ENCODE data around the gene MRPL38.

Gene MRPL38

DNA sequence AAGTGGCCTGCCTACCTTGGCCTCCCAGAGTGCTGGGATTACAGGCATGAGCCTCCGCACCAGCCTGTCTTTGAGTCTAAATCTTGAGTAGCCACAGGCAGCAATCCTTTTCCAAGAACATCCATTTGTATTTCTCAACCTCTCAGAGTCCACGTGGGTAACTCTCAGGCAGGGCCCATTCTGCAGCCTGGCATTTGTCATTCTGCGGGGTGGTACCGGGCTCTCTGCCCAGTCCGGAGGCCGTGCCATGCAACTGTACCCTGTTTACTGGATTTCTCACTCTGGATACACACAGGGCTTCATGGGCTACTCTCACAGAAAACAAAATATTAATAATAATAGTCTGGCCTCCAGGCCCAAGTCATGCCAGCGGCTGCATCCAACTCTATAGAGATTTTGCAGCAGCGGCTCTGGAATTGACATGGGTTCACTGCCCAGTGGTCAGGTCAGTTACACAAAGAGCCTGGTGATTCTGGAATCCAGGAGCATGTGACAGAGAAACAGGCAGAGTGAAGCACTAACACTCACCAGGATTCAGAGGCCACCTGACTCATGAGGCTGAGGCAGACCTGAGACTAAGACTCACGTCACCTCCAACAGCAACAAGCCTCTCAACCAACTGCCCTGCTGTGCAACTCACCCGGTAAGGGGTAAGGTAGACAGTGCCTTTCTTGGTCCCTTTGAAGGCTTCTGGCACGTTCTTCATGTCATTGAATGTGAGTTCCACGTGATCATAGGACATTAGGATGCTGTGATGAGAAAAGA is 53.6 kb downstream of the MRPL38 start:
- DNase-seq = no peak

DNA sequence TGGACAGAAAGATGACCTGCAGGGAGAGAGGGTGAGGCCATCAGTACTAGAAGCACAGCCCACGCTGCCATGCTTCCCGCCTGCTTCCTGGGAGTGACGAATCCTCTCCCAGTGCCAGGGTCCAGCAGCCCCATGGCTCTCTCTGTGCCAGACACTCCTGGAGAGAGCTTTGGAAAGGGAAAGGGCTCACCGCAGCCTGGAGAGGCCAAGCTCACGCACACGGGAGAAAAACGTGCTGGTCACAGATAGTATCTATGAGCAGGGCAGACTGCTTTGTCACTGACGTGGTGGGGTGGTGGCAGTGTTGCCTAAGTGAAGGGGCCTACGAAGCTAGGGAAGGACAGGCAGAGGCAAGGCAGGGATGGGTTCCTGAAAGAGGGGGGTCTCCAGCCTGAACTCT is 55.0 kb downstream of the MRPL38 start:
- DNase-seq = no peak

DNA sequence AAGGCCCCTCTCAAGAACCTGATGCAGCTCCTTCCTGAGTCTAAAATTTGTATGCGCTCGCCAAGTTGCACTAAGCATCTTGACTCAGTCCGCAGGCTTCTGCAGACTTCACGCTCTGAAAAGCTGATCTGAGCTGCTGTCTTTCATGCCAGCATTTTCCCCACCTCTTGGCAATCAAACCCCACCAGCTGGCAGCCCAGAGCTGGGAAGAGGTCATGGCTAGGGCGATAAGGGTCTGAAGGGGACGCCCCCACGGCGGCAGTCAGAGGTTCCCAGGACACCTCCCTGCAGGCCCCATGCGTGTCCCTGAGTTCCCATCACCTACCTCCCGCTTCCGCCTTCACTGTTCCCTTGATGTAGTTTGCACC is 55.4 kb downstream of the MRPL38 start:
- no peak for DNase-seq
